Cortex of kidney (tissue), 1 donor: ENCODE measurements around the gene LRRN2.
"Not testable (repeated sequence)": the region's sequence is repeated elsewhere in the genome, so short reads cannot be mapped to it uniquely, and the experiment has no call there.

Experiments
- DNase-seq: peaks from one replicate; lab custom pipeline; 2025; lab: John Stamatoyannopoulos, UW

The LRRN2 gene

GRCh38 chr1:204629459-204629858, 56.1 kb downstream of the LRRN2 start:
- DNase-seq: not testable (repeated sequence)

DNA sequence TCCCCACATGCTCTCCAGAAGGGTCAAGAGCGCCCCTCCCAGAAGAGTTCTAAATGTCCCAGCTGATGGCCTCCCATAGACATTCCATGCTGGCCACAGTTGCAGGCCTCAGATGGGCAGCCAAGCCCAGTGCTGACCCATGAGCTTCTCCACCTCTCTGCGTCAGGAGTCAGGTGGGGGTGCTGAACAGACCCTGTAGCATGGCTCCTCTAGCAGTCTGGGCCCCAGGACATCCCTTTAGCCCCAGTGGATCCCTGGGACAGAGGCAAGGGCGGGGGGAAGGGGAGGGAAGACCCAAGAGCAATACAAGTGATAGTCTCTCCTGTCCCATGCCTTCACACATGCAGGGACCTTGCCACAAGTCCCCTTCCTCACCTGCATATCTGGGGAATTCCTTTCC, 56.7 kb downstream of the LRRN2 start:
- DNase-seq: no peak

- no peak for DNase-seq
Measured at GRCh38 chr1:204627436-204627835, 58.1 kb downstream of the LRRN2 start.

DNA sequence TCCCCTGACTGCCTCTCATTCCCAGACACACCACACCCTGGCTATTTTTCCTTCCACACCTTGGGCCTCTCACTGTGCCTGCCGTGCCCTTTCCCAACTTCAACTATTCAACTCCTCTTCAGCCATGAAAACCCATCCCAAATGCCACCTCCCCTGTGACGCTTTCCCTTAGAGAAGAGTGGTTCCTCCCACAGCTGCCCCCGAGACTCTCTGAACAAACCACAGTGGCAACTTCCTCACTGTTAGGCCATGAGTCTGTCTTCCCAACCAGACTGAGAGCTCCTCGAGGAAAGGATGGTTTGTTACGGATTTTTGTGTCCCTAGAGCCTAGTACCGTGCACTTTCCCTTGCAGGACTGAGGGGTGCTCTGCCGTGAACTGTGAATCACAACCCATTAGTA, 59.2 kb downstream of the LRRN2 start:
- DNase-seq: no peak

DNA sequence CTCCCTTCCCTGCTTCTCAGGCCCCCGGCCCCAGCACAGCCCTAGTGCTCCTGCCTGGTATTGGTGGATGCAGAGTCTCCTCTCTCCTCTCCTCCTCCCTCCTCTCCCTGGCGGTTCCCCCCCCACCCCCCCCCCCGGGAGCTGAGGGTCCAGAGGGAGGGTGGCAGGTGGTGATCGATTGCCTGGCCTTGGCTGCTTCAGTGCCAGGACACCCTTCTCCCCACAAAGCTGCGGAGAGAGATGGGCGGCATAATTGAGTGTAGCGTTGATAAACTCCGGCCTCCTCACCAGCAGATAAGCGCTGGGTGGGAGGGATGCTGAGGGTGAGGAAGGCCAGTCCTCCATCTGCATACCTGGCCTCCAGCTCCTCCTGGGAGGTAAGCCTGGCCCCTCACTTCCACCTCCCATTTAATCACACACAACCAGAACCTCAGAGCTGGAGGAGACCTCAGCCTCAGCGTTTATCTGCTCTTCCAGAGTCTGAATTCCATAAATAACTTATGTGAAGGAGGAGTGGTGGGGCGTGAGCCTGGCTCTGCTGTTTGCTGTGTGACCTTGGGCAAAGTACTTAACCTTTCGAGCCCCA, 60.8 kb downstream of the LRRN2 start:
- no peak for DNase-seq

DNA sequence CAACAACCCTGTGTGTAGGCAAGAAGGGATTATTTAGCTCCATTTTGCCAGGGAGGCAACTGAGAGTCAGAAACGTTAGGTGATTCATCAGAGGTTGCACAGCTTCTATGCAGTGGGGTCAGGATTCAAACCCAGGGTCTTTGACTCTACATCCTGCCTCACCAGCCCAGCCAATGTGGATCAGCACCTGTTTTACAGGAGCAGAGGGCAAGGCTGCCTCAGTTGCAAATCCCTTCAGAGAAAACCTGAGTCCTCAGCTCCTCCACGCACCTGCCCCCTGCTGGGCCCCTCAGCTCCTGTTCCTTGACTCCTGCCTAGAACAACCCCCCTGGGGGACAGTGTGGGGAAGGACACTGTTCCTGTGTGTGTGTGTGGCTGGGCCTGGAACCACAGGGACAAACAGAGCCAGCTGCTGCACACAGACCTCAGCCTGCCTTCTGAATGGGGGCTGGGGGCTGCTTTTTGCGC, 61.6 kb downstream of the LRRN2 start:
- DNase-seq: no peak

DNA sequence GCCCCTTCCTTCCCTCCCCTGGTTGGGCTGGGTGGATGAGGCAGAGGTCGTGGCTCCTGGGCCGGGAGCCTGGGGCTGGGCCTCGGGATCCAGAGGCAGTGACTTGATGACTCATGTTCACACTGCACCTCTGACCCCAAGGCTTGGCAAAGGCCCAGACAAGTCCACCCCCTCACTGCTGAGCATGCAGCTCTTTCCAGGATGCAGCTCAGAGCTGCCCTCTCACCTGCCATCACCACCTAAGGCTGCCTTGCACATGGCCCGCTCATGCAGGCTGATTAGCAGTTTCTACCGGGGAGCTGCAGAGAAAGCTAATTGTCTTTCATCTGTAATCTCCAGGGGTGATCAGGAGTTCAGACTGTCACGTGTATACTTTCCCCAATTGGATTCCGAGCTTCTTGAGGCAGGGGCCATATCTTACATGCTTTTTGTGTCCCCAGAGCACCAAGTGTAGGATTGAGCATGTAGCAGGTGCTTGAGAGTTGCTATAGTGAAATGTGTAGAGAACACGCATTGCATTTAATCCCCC, 62.1 kb downstream of the LRRN2 start:
- no peak for DNase-seq

DNA sequence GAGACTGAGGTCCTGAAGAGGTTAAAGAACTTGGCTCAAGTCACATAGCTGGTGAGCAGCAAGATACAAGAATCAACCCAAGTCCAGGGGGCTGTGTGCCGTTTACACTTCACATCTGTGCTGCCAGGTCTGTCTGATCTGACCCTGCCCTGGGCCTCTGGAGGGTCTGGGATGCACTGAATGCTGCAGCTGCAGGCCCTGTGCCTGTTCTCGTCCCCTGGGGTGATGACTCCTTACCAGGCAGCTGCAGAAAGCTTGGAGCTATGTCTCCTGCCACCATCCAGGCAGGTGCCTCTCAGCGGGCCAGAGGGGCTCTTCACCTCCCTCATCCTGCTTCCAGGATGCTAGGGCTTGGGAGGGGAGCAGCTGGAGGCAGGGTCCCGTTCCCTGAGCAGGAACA, 63.5 kb downstream of the LRRN2 start:
- no peak for DNase-seq

DNA sequence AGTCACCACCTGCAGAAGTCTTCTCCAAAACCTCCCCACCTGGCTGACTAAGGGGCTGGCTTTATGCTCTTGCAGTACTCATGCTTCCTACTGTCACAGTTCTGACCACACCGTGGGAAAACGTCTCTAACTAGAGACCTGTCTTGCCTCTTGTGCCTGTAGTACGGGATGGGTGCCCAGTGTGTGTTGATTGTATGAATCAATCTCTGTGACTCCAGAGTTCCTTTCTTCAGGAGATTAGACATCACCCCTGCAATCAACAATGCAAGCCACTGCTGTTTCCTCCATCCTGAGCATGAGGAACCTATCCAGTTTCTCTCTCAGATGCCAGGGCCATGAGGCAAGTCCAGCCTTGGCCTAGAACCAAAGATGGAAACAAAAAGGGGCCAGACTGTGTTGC, 64.1 kb downstream of the LRRN2 start:
- no peak for DNase-seq

GRCh38 chr1:204619721-204620120, 65.8 kb downstream of the LRRN2 start:
- no peak for DNase-seq

DNA sequence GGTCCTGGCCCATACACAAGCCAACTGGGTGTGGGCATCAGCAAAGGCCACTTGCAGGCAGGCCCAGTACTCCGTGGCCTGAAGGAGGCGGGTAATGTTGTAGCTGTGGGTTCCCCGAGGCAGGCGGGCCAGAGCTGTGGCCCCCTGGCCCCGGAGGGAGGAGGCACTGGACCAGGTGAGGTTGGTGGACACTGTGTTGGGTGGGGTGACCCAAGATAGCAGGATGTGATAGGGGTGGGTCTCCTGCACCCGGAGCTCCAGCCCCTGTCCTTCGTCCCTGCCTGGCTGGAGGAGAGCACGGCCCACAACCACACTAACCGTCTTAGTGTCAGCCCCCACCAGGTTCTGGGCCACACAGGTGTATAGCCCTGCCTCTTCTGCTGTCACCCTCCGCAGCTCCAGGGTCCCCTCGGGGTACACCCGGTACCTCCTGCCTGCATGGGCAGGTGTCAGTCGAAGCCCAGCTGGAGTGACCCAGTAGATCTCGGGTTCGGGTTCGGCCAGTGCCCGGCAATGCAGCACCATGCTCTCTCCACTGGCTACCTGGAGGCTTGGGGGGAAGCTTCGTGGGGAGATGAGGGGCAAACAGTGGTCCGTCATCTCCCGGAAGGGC, 67.3 kb downstream of the LRRN2 start:
- DNase-seq: no peak

GRCh38 chr1:204617256-204618147, 68.0 kb downstream of the LRRN2 start:
- DNase-seq: no peak

DNA sequence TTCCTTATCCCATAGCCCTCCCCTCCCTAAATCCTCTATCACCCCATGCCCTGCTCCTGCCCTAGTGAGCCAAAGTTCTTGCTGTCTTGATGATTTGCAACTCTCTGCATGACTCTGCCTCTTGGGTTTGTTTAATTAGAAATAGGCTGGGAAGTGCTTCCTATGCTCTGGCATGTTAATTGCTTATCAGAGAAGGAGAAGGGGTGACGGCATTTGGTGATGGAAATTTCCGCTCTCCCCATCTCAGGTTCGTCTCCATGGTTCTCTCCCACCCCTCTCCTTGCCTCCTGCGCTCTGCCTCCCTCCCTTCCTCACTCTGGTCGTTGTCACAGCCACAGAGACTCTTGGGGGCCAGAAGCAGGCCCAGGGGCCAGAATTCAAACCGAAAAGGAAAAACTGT, 68.9 kb downstream of the LRRN2 start:
- DNase-seq: no peak

- no peak for DNase-seq
Measured at GRCh38 chr1:204615881-204616280, 69.7 kb downstream of the LRRN2 start.

DNA sequence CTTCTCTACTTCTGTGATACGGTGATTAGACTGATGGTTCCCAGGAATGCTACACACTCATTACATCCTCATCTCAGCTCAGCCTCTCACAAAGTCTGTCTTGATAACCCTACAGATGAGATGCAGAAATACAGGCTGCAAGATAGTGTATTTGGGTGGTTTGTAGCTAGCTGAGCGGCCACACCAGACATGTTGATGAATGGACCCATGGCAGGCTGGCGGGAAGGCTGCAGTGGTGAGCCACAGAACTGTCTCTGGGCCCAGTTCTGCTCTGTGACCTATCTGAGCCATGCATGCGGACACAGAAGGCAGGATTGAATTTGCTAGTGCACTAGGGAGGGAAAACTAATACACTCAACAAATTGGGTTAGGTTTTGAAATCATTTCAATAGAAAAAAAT, 71.9 kb downstream of the LRRN2 start:
- DNase-seq: no peak

- no peak for DNase-seq
Measured at GRCh38 chr1:204612326-204612725, 73.2 kb downstream of the LRRN2 start.

GRCh38 chr1:204611036-204611435, 74.5 kb downstream of the LRRN2 start:
- no peak for DNase-seq

DNA sequence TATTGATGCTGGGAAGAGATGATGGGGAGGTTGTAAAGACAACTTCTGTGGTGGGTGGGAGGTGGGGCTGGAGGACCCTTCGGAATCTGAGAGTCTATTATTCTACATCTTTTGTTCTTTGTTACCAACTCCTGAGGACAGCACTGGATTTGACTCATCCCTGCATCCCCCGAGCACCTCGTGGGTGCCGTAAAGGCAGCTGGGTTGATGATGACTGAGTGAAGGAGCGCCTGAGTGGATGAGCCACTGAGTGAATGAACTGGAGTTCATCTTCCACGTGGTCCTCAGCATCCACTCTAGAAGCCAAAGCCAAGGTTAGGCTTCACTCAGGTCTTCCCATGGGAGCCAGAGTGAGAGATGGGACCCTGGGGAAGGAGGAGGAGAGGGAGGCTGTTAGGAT, 77.6 kb downstream of the LRRN2 start:
- no peak for DNase-seq

DNA sequence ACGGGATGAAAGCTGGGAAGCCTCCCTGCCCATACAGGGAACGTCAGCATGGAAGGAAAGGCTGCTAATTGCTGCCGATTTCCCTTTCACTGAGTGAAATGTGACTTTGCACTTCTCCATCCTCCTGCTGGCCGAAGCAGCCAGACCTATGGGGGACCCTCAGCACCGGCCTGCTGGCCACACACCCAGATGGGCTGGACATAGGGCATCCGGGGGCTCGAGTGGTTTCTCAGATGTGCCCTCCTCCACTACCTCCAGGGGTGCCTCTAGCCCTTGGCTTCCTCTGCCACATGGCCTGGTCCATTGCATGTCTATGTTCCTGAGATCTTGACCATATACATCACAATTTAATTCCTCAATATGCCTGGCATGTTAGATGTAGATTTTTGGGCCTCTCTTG, 79.7 kb downstream of the LRRN2 start:
- DNase-seq: no peak

DNA sequence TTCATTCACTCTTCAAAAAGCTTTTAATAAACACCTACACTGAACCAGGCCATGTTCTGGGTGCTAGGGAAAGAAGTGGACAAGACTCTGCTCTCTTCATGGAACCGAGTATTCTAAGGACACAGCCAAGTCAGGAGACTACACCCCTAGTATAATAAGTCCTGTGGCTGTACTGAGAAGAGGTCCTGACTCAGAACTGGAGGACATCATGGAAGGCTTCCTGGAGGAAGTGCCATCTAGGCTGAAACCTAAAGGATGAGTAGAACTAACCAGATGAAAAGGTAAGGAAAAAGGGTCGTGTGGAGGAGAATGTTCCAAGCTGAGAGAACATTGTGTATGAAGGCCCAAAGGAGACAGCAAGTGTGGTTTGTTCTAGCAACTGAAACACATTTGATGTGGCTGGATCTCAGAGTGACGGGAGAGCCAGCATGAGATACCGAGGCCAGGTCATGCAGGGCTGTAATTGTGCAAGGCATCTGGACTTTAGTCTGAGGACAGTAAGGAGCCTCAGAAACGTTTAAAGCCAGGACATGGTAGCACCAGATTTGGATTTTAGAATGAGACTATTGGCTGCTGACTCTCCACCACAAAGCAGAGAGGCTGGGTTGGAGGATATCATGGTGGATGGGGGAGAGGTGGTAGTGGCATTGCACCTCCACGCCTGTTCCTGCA, 82.5 kb downstream of the LRRN2 start:
- no peak for DNase-seq

GRCh38 chr1:204602111-204602579, 83.4 kb downstream of the LRRN2 start:
- no peak for DNase-seq

DNA sequence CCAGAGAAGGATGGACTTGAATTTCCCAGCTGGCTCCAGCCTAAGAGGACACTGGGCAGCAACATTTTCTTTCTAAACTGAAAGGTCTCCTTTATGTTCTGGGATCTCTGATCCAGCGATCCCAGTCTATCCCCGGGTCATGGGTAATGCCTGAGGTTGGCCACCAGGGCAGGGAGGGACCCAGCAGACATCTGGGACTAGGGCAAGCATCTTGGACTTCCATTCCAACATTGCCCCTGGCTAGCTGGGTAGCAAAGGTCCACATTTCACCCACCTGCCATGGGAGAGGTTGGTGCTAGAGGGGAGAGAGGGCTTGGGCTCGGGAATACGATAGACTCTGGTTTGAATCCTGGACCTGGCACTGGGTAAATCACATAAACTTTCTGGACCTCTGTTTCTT, 84.6 kb downstream of the LRRN2 start:
- no peak for DNase-seq
